ENCODE data around the gene RASGRF2. TPM values are rescaled to one million over a fixed set of nuclear protein-coding genes. Genes with fewer than 3 reads are reported as not detected.
"Not testable (repeated sequence)": the region's sequence is repeated elsewhere in the genome, so short reads cannot be mapped to it uniquely, and the experiment has no call there.

RASGRF2 gene
- total and polyA plus RNA-seq, 9 of the 15 experiments (the other 6 are each of a cell fraction or from before 2014, with no cell fraction given): 0.01 to 0.22 (median 0.08) TPM; not detected in 2

GRCh38 chr5:81124689-81125088 lies 164.5 kb downstream of the RASGRF2 start:
- H3K79me2 ChIP-seq (ENCODE audit: control insufficient read depth, insufficient read depth, low read length); H3K36me3 ChIP-seq (ENCODE audit: control insufficient read depth, insufficient read depth, low read length); in situ Hi-C loops (cut with MboI); H2AFZ ChIP-seq (ENCODE audit: low read depth, low read length); intact Hi-C loops (cut with micrococcal nuclease); H3K9me3 ChIP-seq (replicated peaks; ENCODE audit: control insufficient read depth, insufficient read depth, low read depth, low read length); CTCF ChIA-PET (ENCODE audit: low intra/inter-chr PET ratio); H3K9me1 ChIP-seq (ENCODE audit: control insufficient read depth, insufficient read depth, low read length); H3K27ac ChIP-seq (ENCODE audit: extremely low read depth, low read depth, low read length); H3K4me3 ChIP-seq; ATAC-seq; H4K20me1 ChIP-seq (replicated peaks; ENCODE audit: control insufficient read depth, insufficient read depth, low read length); DNase-seq (ENCODE audit: extremely low read depth in 1 of 4, low spot score in 3 of 4); FAIRE-seq; H3K4me1 ChIP-seq (replicated peaks in 1 of 2; ENCODE audit: control insufficient read depth in 2 of 2, insufficient read depth in 2 of 2, low read length in 2 of 2); H3K4me2 ChIP-seq (ENCODE audit: insufficient read depth, low read length); BruUV-seq (replicated peaks); H3K9ac ChIP-seq (ENCODE audit: insufficient read depth in 1 of 2, low read depth in 2 of 2, low read length in 2 of 2): not testable (repeated sequence)
- H3K27me3 ChIP-seq (ENCODE audit: control insufficient read depth in 2 of 2, insufficient read depth in 2 of 2, low read length in 2 of 2): peaks cover 14 to 17% of the 10 kb centered on the region in 2 experiments
- WGBS (ENCODE audit: insufficient coverage, low coverage, missing lambda C conversion rate): 0% methylated on average over 6 of the region's 6 CpGs
- POLR2A ChIA-PET: interaction anchor here (1.4 kb wide), 1 partner anchor 11 kb away, joined by 4 read pairs; no protein-coding TSS in a partner anchor

GRCh38 chr5:81125959-81126358 lies 165.8 kb downstream of the RASGRF2 start:
- WGBS (ENCODE audit: insufficient coverage, low coverage, missing lambda C conversion rate): 0% methylated on average over 7 of the region's 7 CpGs

More at GRCh38 chr5:81125959-81126358, 165.8 kb downstream of the RASGRF2 start:
- no peak for TF ChIP-seq AFF1 (IDR thresholded peaks at IDR 0.05; ENCODE audit: low read depth in 1 of 2, partially characterized antibody in 2 of 2)
- TF ChIP-seq CHD4 (IDR thresholded peaks at IDR 0.05; ENCODE audit: insufficient read depth, insufficient replicate concordance, low read depth, low read length, poor library complexity, severe bottlenecking): no peak
- Histone ChIP-seq H4K20me1 (replicated peaks; ENCODE audit: control insufficient read depth, insufficient read depth, low read length) (no peaks in the 10 kb centered on the region), H3K9ac (ENCODE audit: insufficient read depth in 1 of 2, low read depth in 2 of 2, low read length in 2 of 2) (no peak overlapping the region), H3K4me3 (no peak overlapping the region), H3K27me3 (ENCODE audit: control insufficient read depth in 2 of 2, insufficient read depth in 2 of 2, low read length in 2 of 2) (peaks cover 13 to 25% of the 10 kb centered on the region in 2 experiments), H3K27ac (ENCODE audit: extremely low read depth, low read depth, low read length) (no peak overlapping the region), H3K9me3 (replicated peaks; ENCODE audit: control insufficient read depth, insufficient read depth, low read depth, low read length) (no peaks in the 10 kb centered on the region), H3K36me3 (ENCODE audit: control insufficient read depth, insufficient read depth, low read length) (no peaks in the 10 kb centered on the region), H3K4me2 (ENCODE audit: insufficient read depth, low read length) (no peak overlapping the region), H3K9me1 (ENCODE audit: control insufficient read depth, insufficient read depth, low read length) (no peaks in the 10 kb centered on the region), H3K4me1 (replicated peaks in 1 of 2; ENCODE audit: control insufficient read depth in 2 of 2, insufficient read depth in 2 of 2, low read length in 2 of 2) (no peaks in the 10 kb centered on the region), H3K79me2 (ENCODE audit: control insufficient read depth, insufficient read depth, low read length) (no peaks in the 10 kb centered on the region), H2AFZ (ENCODE audit: low read depth, low read length) (no peak overlapping the region)
- intact Hi-C loops (cut with micrococcal nuclease) (no loop called here), in situ Hi-C loops (cut with MboI) (no loop called here)
- ATAC-seq: no peak
- ChIA-PET POLR2A (interaction anchor here (1.4 kb wide), 1 partner anchor 12 kb away, joined by 4 read pairs; no protein-coding TSS in a partner anchor), CTCF (ENCODE audit: low intra/inter-chr PET ratio) (no interaction called here)
- BruUV-seq (replicated peaks): no TSS peak
- FAIRE-seq: no peak
- DNase-seq (ENCODE audit: extremely low read depth in 1 of 4, low spot score in 3 of 4): no peak

All from K562 (cell line).